Hematopoietic multipotent progenitor cell (in vitro differentiated cells): ENCODE results near the gene IL17RE. TPM values are rescaled to one million over a fixed set of nuclear protein-coding genes. Genes with fewer than 3 reads are reported as not detected.
"Not testable (repeated sequence)": the region's sequence is repeated elsewhere in the genome, so short reads cannot be mapped to it uniquely, and the experiment has no call there.

Experiments used
- DNase-seq, 3 donors: peaks; one replicate each; pipeline ENCODE4 v3.0.0-alpha.2; 2011 to 2015; ENCODE audit warnings: low read depth in 2 of 3, low spot score in 2 of 3
- total RNA-seq: library from RNA; depleted of rRNA; stranded (reverse); fragments of >200 nt; gene quantifications from one replicate; pipeline ENCODE4 v1.2.3, GENCODE V29; 2012

Gene IL17RE
- total RNA-seq = 1.9 TPM

- no peak for DNase-seq
Observed at GRCh38 chr3:9902372-9903237, at the start of gene IL17RE. TSS of gene IL17RE (plus strand) at chr3:9902848. CDS start at chr3:9902933, 85 bp downstream.

GRCh38 chr3:9854291-9854940 is 48.2 kb upstream of the IL17RE start:
- not testable (repeated sequence) for DNase-seq

GRCh38 chr3:9855594-9855993 is 47.1 kb upstream of the IL17RE start:
- DNase-seq = no peak

GRCh38 chr3:9859530-9860025 is 43.1 kb upstream of the IL17RE start:
- DNase-seq = no peak

DNA sequence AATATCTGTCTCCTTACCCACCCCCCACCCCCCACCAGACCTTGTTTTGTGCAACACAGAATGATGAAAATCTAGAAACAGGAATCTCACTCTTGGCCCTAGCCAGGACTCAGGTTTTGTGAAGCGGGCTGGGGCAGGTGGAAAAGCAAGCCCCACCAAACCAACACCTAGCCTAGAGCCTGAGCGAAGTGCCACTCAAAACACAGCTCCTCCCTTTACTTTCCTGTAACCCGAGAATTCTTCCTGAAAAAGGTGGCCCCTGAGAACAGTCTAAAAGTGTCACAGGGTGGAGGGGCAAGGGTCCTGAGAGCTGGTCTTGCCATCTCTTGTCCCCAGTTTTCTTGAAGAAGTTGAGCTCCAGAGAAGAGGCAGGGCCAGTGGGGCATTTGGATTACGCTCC is 41.4 kb upstream of the IL17RE start:
- no peak for DNase-seq

DNA sequence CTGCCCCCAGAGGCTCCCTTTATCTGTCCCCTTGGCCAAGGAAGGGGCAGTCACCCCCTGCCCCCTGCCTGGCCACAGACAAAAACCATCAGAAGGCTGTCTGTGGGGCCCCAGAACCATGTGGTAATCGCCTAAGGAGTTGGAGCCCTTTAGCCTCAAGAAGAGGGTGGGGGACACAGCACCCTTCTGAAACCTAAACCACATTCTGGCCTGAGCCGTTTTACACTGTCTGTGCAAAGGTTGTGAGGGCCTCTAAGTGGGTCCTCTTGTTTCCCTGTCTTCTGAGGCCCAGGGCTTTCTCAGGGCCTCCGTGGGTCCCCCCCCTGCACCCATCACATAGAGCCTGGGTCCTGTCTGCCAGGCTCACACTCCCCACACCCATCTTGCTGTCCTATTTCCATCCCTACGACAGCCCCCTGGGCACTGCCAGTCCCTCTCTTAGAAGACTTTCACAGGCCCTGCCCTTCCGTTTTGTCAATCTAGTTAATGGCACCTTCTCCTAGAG is 41.0 kb upstream of the IL17RE start:
- DNase-seq = no peak

GRCh38 chr3:9862391-9863057 is 40.1 kb upstream of the IL17RE start:
- DNase-seq = peak in 2 of 3 donors; percentile 65 to 70

DNA sequence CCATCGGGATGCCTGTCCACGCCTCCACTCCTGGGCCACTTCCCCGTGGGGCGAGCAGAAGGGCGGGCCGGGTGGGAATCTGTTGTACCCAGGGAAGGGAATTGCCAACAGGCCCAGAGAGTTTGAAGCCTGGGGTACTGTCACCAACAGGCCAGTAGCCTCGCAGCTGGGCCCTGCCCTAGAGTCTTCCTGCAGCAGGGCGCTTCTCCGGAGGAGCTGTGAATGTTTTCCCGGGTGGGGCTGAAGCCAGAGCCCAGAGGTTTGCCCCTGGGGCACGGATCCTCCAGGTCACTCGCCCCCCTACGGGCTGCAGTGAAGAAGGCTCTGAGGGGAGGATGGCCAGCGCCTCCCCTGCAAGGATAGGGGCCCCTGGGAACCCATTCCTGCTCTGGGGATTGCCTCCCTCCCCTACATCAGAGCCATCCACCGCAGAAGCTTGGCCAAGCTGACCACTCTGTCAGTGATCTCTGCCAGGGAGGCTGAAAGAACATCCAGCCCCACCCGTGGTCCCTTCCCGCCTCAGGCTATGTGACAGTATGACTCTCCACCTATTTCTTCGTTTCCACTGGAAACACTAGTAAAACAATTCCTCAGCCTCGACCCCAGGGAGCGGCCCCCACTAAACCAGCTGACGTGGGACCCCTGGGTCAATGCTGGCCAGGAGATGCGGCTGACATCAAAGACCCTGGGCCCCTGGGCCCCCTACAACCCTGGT is 39.4 kb upstream of the IL17RE start:
- no peak for DNase-seq

GRCh38 chr3:9864200-9864927 is 38.3 kb upstream of the IL17RE start:
- no peak for DNase-seq

DNA sequence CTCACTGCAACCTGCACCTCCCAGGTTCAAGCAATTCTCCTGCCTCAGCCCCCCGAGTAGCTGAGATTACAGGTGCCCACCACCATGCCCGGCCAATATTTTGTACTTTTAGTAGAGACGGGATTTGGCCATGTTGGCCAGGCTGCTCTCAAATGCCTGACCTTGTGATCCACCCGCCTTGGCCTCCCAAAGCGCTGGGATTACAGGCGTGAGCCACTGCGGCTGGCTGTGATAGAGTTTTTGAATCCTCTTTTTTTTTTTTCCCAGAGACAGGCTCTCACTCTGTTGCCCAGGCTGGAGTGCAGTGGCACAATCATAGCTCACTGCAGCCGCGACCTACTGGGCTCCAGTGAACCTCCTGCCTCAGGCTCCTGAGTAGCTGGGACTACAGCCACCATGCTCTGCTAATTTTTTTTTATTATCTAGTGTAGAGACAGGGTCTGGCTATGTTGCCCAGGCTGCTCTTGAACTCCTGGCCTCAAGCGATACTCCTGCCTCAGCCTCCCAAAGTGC is 37.5 kb upstream of the IL17RE start:
- DNase-seq = not testable (repeated sequence)

DNA sequence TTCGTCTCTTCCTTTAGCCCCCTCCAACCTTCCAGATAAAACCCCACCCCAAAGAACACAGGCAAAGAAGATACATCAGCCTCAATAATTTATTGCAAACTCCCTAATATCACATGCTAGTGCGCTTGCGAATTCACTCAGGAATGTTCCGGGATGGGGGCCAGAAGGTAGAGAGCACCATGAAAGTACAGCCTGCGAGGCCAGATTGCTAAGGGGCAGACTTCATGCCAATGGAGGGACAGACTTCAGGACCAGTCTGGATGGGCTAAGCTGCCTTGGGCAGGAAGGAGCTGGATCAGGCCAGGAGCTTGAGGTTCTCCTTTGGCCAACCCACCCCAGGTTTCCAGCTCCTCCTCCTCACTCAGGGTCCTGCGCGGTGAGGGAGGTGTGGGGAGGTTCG is 36.0 kb upstream of the IL17RE start:
- no peak for DNase-seq

GRCh38 chr3:9867106-9867505 is 35.5 kb upstream of the IL17RE start:
- no peak for DNase-seq

DNA sequence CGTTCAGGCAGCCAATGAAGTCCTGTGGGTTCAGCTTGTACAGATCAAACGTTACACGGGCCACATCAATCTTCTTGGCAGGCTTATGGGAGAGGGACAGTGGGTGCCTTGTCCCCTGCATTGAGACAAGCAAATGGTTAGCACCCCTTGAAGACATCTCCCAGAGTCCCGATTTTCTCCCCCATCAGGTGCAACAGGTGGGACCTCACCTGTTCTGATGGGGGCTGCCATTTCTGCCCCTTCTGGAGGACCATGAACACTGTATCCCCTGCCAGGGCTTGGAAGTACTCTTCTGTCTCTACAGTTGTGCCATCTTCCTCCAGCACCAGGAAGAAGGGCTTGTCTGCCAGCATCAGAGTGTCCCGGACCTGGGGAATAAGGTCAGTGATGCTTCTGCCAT is 32.7 kb upstream of the IL17RE start:
- no peak for DNase-seq

- no peak for DNase-seq
Observed at GRCh38 chr3:9870978-9871377, 31.7 kb upstream of the IL17RE start.

GRCh38 chr3:9872067-9872466 is 30.6 kb upstream of the IL17RE start:
- not testable (repeated sequence) for DNase-seq

DNA sequence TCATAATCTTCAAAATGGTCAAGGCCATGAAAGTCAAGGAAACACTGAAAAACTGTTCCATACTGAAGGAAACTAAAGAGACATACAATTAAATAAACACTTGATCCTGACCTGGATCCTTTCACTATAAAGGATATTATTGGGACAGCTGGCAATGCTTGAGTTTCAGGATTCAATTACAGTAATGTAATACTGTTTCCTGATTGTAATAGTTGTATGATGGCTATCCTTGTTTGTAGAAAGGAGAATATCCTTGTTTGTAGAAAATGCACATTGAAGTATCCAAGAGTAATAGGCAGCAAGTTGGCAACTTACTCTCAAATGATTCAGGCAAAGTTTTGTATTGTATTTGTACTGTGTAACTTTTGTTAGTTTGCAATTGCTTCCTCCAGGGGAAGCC is 27.2 kb upstream of the IL17RE start:
- DNase-seq = no peak

- DNase-seq = not testable (repeated sequence)
Observed at GRCh38 chr3:9876255-9876654, 26.4 kb upstream of the IL17RE start.

- peak in 2 of 3 donors; percentile 19 to 36 for DNase-seq
Observed at GRCh38 chr3:9876991-9877390, 25.7 kb upstream of the IL17RE start.

DNA sequence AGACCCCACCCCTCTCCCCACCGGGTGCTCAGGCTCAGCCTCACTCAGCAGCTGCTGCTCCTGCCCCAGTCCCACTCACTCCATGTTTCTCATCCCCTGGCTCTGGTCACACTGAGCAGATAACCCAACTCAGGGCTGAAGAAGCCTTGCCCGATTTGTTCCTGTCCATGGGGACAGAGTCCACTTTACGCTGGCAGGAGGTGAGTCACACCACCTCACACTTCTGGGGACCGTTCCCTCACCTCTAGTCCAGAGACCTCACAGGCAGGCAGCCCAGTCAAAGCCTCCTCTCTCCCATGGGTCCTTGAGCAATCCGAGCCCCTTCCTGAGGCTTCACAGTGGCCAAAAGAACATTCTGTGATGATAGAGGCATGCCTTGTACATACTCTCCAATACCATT is 23.9 kb upstream of the IL17RE start:
- no peak for DNase-seq
